HG03575 (cell line): ENCODE measurements around the gene ANKRD65.
"Not testable (repeated sequence)": the region's sequence is repeated elsewhere in the genome, so short reads cannot be mapped to it uniquely, and the experiment has no call there.

ENCODE experiments used
- ATAC-seq: cut with Tn5 transposase; IDR thresholded peaks from one replicate; pipeline ENCODE4 v1.9.1; 2021; ENCODE audit not compliant: unreplicated experiment, insufficient number of reproducible peaks, low FRiP score; ENCODE audit errors: extremely low read depth

Gene ANKRD65

DNA sequence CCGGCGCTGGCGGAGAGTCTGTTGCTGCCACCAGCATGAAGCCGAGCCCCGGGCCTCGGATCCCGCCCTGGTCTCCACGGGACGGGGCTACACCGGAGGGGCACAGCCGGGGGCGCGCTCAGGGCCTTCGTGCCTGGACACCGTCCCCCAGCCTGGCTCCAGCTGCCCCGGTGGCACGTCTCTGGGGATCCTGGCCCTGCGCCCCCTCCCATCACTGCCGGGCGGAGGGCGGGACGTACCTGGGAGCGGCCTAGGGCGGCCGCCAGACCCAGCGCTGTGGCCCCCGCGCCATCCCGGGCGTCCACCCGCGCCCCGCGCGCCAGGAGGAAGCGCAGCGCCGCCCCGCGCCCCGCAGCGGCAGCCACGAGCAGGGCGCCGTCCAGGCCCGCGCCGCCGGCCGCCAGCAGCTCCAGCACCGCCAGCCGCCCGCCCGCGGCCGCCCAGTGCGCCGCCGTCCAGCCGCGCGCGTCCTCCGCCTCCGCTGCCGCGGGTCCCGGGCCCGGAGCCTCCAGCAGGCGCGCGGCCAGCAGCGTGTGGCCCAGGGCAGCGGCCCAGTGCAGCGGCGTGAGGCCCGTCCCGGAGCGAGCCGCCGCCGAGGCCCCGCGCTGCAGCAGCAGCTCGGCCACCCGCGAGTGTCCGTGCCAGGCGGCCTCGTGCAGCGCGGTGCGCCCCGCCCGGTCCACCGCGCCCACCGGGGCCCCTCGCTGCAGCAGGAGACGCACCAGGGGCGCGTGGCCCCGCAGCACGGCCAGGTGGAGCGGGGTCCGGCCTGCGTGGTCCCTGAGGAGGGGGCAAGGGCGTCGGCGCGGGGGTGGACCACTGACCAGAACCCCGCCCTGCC, 1.0 kb downstream of the ANKRD65 start:
- no peak for ATAC-seq

DNA sequence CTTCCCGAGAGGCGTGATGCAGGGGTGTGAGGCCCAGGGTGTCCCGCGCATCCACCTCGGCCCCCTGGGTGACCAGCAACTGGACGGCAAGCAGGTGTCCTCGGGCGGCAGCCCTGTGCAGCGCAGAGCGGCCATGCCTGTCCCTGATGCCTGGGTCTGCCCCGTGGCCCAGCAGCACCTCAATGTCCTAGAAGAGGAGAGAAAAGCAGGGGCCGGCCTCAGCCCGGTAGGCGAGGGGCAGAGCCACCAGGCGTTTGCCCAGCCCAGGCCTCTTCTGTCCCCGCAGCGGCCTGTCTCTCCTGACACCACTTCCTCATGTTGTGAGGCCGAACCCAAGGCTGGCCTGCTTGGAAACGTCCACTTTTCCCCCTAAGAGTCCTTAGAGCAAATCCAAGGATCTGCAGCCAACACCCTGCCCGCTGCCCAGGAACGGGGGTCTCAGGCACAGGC, 1.7 kb downstream of the ANKRD65 start:
- no peak for ATAC-seq

GRCh38 chr1:1418464-1419362, 2.4 kb downstream of the ANKRD65 start:
- no peak for ATAC-seq

DNA sequence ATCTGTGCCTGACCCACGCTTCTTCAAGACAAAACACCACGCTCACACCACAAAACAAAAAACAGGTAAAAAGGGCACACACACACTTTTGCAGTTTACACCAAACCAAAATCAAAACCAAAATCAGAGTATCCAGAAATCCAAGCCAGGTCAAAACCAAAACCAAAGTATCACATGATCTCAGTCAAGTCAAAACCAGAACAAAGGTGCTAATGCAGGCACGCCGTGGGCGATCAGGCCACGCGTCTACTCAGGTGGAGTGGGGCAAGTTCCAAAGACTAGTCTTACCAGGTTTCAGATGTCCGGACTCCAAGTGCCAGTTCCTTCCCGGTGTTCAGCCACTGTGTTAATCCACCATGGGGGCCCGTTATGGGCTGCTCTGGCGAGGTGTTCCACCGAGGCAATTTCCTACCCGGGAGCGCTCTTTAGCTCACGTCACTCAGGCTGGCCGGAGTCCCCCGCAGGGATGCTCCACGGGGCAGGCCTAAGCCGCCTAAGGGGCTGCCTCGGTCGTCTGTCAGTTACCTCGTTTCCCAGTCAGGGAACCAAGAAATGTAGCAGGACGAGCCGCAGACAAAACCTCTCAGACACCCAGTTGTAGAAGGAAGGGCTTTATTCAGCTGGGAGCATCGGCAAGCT, 3.1 kb downstream of the ANKRD65 start:
- ATAC-seq: not testable (repeated sequence)

GRCh38 chr1:1417396-1417795, 3.7 kb downstream of the ANKRD65 start:
- ATAC-seq: not testable (repeated sequence)

- no peak for ATAC-seq
Observed at GRCh38 chr1:1415751-1416150, 5.3 kb downstream of the ANKRD65 start.

GRCh38 chr1:1412311-1412902, 8.7 kb downstream of the ANKRD65 start:
- not testable (repeated sequence) for ATAC-seq

GRCh38 chr1:1411626-1412025, 9.4 kb downstream of the ANKRD65 start:
- ATAC-seq: no peak

DNA sequence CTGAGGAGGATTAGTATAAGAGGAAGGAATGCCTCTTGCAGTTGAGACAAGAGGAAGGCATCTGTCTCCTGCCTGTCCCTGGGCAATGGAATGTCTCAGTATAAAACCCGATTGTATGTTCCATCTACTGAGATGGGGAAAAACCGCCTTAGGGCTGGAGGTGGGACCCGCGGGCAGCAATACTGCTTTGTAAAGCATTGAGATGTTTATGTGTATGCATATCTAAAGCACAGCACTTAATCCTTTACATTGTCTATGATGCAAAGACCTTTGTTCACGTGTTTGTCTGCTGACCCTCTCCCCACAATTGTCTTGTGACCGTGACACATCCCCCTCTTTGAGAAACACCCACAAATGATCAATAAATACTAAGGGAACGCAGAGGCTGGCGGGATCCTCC, 10.8 kb downstream of the ANKRD65 start:
- not testable (repeated sequence) for ATAC-seq

GRCh38 chr1:1407636-1408318, 13.3 kb downstream of the ANKRD65 start:
- no peak for ATAC-seq

GRCh38 chr1:1406821-1407635, 14.0 kb downstream of the ANKRD65 start, which contains the start of gene MRPL20:
Gene MRPL20 (minus strand): TSS chr1:1407293. CDS start chr1:1407217, 76 bp downstream.
- ATAC-seq: no peak

GRCh38 chr1:1406101-1406820, 14.8 kb downstream of the ANKRD65 start:
- ATAC-seq: no peak

DNA sequence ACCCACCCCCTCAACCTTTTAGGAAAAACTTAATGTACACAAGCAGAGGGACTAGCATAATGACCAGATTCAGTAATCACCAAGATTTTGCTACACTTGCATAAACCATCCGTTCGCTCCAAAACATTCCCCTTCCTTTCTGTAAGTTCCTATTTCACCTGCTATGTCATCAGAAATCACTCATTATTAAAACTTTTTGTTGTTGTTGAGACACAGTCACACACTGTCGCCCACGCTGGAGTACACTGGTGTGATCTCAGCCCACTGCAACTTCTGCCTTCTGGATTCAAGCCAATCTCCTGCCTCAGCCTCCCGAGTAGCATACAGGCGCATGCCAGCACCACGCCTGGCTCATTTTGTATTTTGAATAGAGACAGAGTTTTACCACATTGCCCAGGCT, 17.4 kb downstream of the ANKRD65 start:
- no peak for ATAC-seq

DNA sequence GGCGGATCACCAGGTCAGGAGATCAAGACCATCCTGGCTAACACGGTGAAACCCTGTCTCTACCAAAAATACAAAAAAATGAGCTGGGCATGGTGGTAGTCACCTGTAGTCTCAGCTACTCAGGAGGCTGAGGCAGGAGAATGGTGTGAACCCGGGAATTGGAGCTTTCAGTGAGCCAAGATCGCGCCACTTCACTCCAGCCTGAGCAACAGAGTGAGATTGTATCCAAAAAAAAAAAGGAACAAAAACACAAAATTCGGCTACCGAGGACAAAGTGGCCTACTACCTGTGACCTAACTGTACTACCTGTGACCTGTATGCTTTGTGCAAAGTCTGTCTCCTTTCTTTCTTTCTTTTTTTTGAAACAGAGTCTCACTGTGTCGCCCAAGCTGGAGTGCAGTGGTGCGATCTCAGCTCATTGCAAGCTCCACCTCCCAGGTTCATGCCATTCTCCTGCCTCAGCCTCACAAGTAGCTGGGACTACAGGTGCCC, 18.1 kb downstream of the ANKRD65 start:
- not testable (repeated sequence) for ATAC-seq

GRCh38 chr1:1402072-1402900, 18.8 kb downstream of the ANKRD65 start:
- no peak for ATAC-seq

DNA sequence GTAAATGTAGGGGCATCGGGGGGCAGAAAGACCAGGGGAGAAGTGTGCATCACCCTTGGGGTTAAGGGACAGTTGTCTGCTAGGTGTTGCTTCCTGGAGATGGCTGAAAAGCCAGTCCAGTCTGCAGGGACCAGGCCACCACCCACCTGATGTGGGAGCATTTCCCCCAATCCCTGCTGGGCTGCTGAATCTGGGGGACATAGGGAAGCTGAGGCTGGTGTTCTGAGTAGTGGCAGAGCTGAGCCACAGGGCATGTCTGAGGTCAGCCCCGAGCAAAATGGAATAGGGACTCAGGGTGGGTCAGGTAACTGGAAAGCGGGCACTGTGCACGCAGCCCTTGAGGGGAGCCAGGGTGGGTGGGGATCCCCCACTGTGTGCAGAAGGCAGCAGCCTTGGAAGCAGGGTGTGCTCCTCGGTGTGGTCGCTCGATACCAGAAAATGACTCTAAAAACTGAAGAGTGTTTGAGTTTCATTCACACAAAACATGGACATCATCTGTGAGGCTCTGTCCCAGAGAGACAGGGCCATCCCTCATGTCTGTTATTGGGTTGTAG, 19.5 kb downstream of the ANKRD65 start:
- no peak for ATAC-seq
